ENCODE measurements around the gene BIVM. TPM values are rescaled to one million over a fixed set of nuclear protein-coding genes. Genes with fewer than 3 reads are reported as not detected.

Gene BIVM
- total RNA-seq, 1 donor = 22.1 TPM

DNA sequence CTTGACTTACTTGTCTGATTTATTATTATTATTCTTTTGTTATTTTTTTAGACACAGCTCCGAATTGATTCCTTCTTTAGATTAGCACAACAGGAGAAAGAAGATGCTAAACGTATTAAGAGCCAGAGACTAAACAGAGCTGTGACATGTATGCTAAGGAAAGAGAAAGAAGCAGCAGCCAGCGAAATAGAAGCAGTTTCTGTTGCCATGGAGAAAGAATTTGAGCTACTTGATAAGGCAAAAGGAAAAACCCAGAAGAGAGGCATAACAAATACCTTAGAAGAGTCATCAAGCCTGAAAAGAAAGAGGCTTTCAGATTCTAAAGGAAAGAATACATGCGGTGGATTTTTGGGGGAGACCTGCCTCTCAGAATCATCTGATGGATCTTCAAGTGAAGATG, 76.3 kb downstream of the BIVM start:
- Histone ChIP-seq H3K9me3 (ENCODE audit: low read depth, low read length) (no peaks in the 10 kb centered on the region), H3K4me2 (ENCODE audit: insufficient read depth, low read length) (no peak overlapping the region), H3K36me3 (ENCODE audit: insufficient read depth, low read length) (peaks cover 44% of the 10 kb centered on the region), H3K27ac (ENCODE audit: low read depth, low read length) (no peak overlapping the region), H3K79me2 (ENCODE audit: insufficient read depth, low read length) (peaks cover 8% of the 10 kb centered on the region), H3K4me3 (ENCODE audit: insufficient read depth, low read length) (no peak overlapping the region), H3K4me1 (ENCODE audit: insufficient read depth, low read length) (peaks cover 11% of the 10 kb centered on the region), H3K27me3 (ENCODE audit: insufficient read depth, low read length) (no peaks in the 10 kb centered on the region), H2AFZ (ENCODE audit: low read length) (no peak overlapping the region), H4K20me1 (ENCODE audit: insufficient read depth, low read length) (peaks cover 10% of the 10 kb centered on the region)
- TF ChIP-seq, protein P1, sequence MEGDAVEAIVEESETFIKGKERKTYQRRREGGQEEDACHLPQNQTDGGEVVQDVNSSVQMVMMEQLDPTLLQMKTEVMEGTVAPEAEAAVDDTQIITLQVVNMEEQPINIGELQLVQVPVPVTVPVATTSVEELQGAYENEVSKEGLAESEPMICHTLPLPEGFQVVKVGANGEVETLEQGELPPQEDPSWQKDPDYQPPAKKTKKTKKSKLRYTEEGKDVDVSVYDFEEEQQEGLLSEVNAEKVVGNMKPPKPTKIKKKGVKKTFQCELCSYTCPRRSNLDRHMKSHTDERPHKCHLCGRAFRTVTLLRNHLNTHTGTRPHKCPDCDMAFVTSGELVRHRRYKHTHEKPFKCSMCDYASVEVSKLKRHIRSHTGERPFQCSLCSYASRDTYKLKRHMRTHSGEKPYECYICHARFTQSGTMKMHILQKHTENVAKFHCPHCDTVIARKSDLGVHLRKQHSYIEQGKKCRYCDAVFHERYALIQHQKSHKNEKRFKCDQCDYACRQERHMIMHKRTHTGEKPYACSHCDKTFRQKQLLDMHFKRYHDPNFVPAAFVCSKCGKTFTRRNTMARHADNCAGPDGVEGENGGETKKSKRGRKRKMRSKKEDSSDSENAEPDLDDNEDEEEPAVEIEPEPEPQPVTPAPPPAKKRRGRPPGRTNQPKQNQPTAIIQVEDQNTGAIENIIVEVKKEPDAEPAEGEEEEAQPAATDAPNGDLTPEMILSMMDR (IDR thresholded peaks at IDR 0.05; ENCODE audit: extremely low read depth, low read depth, low read length) = no peak
- DNase-seq (ENCODE audit: insufficient read length, low spot score, missing footprints) = no peak

DNA sequence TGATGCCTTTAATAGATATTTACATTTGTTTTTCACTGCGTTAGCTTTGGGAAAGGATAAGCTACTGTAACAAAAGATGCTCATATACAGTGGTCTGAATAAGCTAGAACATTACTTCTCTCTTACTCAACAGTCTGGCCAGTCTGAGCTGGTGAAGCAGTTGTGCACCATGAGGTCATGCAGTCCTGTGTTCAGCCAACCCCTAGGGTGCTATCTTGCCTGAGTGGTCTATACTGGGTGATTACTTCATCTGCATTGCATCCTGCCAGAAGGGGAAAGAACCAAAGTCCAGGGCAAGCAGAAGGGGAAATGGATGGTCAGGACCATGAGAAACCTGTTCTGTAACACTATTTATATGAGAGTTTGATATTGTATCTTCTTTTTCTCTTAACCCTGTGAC, 78.4 kb downstream of the BIVM start:
- no peak for DNase-seq (ENCODE audit: insufficient read length, low spot score, missing footprints)
- Histone ChIP-seq H3K27me3 (ENCODE audit: insufficient read depth, low read length) (no peaks in the 10 kb centered on the region), H3K79me2 (ENCODE audit: insufficient read depth, low read length) (no peaks in the 10 kb centered on the region), H2AFZ (ENCODE audit: low read length) (no peak overlapping the region), H3K27ac (ENCODE audit: low read depth, low read length) (no peak overlapping the region), H4K20me1 (ENCODE audit: insufficient read depth, low read length) (no peaks in the 10 kb centered on the region), H3K4me3 (ENCODE audit: insufficient read depth, low read length) (no peak overlapping the region), H3K4me1 (ENCODE audit: insufficient read depth, low read length) (no peaks in the 10 kb centered on the region), H3K36me3 (ENCODE audit: insufficient read depth, low read length) (peaks cover 42% of the 10 kb centered on the region), H3K9me3 (ENCODE audit: low read depth, low read length) (no peaks in the 10 kb centered on the region), H3K4me2 (ENCODE audit: insufficient read depth, low read length) (no peak overlapping the region)
- TF ChIP-seq, protein P1 (IDR thresholded peaks at IDR 0.05; ENCODE audit: extremely low read depth, low read depth, low read length) = no peak

DNA sequence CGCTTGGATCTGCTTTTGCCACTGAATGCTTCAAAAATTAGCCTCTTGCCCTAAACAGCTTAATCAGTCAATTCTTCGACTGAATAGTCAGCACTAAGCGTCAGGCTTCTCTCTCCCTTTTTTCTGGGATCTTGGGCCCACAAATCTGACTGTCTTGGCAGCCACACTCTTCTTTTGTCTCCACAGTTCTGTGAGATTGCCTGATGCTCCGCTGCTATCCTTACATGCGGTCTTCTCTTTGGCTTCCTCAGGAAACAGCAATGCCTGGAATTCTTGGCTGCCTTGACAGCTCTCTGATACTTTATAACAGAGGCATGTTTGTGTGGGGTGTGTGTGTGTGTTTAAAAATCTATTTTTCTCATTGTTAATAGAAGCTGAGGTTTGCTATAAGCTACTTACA, 79.6 kb downstream of the BIVM start:
- Histone ChIP-seq H3K4me1 (ENCODE audit: insufficient read depth, low read length) (no peaks in the 10 kb centered on the region), H2AFZ (ENCODE audit: low read length) (no peak overlapping the region), H3K27ac (ENCODE audit: low read depth, low read length) (no peak overlapping the region), H3K9me3 (ENCODE audit: low read depth, low read length) (no peaks in the 10 kb centered on the region), H3K4me2 (ENCODE audit: insufficient read depth, low read length) (no peak overlapping the region), H3K36me3 (ENCODE audit: insufficient read depth, low read length) (peaks cover 30% of the 10 kb centered on the region), H3K4me3 (ENCODE audit: insufficient read depth, low read length) (no peak overlapping the region), H3K79me2 (ENCODE audit: insufficient read depth, low read length) (no peaks in the 10 kb centered on the region), H3K27me3 (ENCODE audit: insufficient read depth, low read length) (no peaks in the 10 kb centered on the region), H4K20me1 (ENCODE audit: insufficient read depth, low read length) (no peaks in the 10 kb centered on the region)
- TF ChIP-seq, protein P1 (IDR thresholded peaks at IDR 0.05; ENCODE audit: extremely low read depth, low read depth, low read length) = no peak
- no peak for DNase-seq (ENCODE audit: insufficient read length, low spot score, missing footprints)

DNA sequence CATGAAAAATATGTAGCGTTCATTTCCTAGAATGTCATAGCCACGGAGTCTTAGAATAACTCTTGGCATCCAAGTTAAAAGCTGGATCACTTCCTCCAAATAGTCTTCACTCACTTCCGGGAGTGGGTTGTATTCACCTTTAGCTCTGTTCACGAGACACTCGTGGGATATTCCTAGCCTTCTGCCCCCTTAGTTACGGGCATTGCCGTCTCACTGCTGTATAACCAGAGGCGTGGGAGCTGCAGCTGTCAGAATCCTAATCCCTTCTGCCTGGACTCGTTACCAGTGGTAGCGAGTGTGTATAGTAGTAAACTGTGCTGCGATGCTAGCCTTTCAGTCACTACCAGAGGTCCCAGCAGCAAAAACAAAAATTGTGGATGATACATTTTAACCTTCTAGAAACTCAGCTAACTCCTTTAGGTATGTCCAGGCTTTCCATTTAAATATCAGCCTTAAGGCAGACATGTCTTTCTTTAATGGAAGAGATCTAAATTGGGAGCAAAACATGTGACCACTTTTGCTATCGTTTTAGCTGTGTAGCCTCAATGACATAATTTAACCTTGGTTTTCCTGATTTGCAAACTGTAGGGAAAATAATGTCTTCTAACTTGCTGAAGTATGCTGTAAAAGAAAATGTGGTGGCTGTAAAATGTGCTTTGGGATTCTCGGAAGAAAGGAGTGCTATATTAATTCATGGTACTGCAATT, 81.0 kb downstream of the BIVM start:
- Histone ChIP-seq H3K79me2 (ENCODE audit: insufficient read depth, low read length) (no peaks in the 10 kb centered on the region), H3K9me3 (ENCODE audit: low read depth, low read length) (no peaks in the 10 kb centered on the region), H3K36me3 (ENCODE audit: insufficient read depth, low read length) (peaks cover 15% of the 10 kb centered on the region), H3K4me1 (ENCODE audit: insufficient read depth, low read length) (no peaks in the 10 kb centered on the region), H2AFZ (ENCODE audit: low read length) (no peak overlapping the region), H3K27ac (ENCODE audit: low read depth, low read length) (no peak overlapping the region), H3K4me2 (ENCODE audit: insufficient read depth, low read length) (no peak overlapping the region), H3K27me3 (ENCODE audit: insufficient read depth, low read length) (no peaks in the 10 kb centered on the region), H3K4me3 (ENCODE audit: insufficient read depth, low read length) (no peak overlapping the region), H4K20me1 (ENCODE audit: insufficient read depth, low read length) (no peaks in the 10 kb centered on the region)
- DNase-seq (ENCODE audit: insufficient read length, low spot score, missing footprints) = no peak
- TF ChIP-seq, protein P1 (IDR thresholded peaks at IDR 0.05; ENCODE audit: extremely low read depth, low read depth, low read length) = no peak
